Uterus (tissue), 4 donors: ENCODE data around the gene SNRPE. TPM values are rescaled to one million over a fixed set of nuclear protein-coding genes. Genes with fewer than 3 reads are reported as not detected.

Experiments
- DNase-seq, 2 donors: peaks; one replicate each; pipeline ENCODE4 v3.0.0-alpha.2; 2019 to 2020
- H3K27ac ChIP-seq, 2 donors: fragments of 200-600 bp; sonication (generic); 1 replicate in 1 of 2; 2 replicates in 1 of 2; pipeline ENCODE4 v1.5.1; 2016 to 2018
- H3K27me3 ChIP-seq, 2 donors: fragments of 200-600 bp; sonication (generic); one replicate each; pipeline ENCODE4 v1.5.1; 2018 to 2019; ENCODE audit warnings: control low read depth in 1 of 2
- H3K36me3 ChIP-seq, 2 donors: fragments of 200-600 bp; sonication (generic); one replicate each; pipeline ENCODE4 v1.5.1; 2019; ENCODE audit warnings: control low read depth in 1 of 2
- H3K4me1 ChIP-seq, 2 donors: fragments of 200-600 bp; sonication (generic); one replicate each; pipeline ENCODE4 v1.5.1; 2018 to 2019; ENCODE audit warnings: control low read depth in 1 of 2
- H3K4me3 ChIP-seq, 2 donors: fragments of 200-600 bp; sonication (generic); 1 replicate in 1 of 2; 2 replicates in 1 of 2; pipeline ENCODE4 v1.5.1; 2018 to 2019; ENCODE audit warnings: mild to moderate bottlenecking in 1 of 2
- H3K9me3 ChIP-seq, 2 donors: fragments of 200-600 bp; sonication (generic); one replicate each; pipeline ENCODE4 v1.5.1; 2019; ENCODE audit warnings: control low read depth in 1 of 2
- CTCF ChIP-seq, 4 experiments: fragments of 200-600 bp in 2 of 4; fragments of 450-650 bp in 2 of 4; sonication (generic) in 2 of 4; IDR thresholded peaks; one replicate each; pipeline ENCODE4 v1.5.1; 2016 to 2019; ENCODE audit warnings: antibody characterized with exemption in 4 of 4, mild to moderate bottlenecking in 2 of 4, moderate library complexity in 1 of 4
- POLR2A ChIP-seq, 2 donors: fragments of 450-650 bp; IDR thresholded peaks; one replicate each; pipeline ENCODE4 v1.6.1; 2016; ENCODE audit warnings: antibody characterized with exemption in 2 of 2, mild to moderate bottlenecking in 1 of 2, moderate library complexity in 1 of 2
- intact Hi-C: fragments of 100-400 bp; cut with DNase I; formaldehyde crosslinking; loops from one replicate; pipeline ENCODE4 v1.15.1; 2023; ENCODE audit warnings: low total_unique reads
- total RNA-seq, 4 donors: library from RNA; depleted of rRNA in 3 of 4; stranded (reverse); fragments of >200 nt in 3 of 4; gene quantifications; one replicate each; pipeline versions ENCODE4 v1.1.0 to v1.2.4, GENCODE V29; 2014 to 2023
- donor health status: DM: yes; HTN: yes; CAD: no.

The SNRPE gene
- total RNA-seq, 4 donors from 2014 or later, result 32.5 to 105 (median 103) TPM

- no peak for DNase-seq
- Histone ChIP-seq H3K27me3 (no peaks in the 10 kb centered on the region), H3K27ac (no peak overlapping the region), H3K4me1 (no peaks in the 10 kb centered on the region), H3K4me3 (no peak overlapping the region), H3K36me3 (no peaks in the 10 kb centered on the region), H3K9me3 (no peaks in the 10 kb centered on the region)
- no peak for TF ChIP-seq POLR2A (IDR thresholded peaks at IDR 0.05)
- TF ChIP-seq CTCF (IDR thresholded peaks at IDR 0.05), result no peak
- intact Hi-C loops, result no loop called here
Measured at GRCh38 chr1:203878422-203878821, 17.0 kb downstream of the SNRPE start.

- Histone ChIP-seq H3K4me1 (no peaks in the 10 kb centered on the region), H3K4me3 (no peak overlapping the region), H3K9me3 (no peaks in the 10 kb centered on the region), H3K27me3 (no peaks in the 10 kb centered on the region), H3K27ac (no peak overlapping the region), H3K36me3 (no peaks in the 10 kb centered on the region)
- intact Hi-C loops, result no loop called here
- DNase-seq, result no peak
- TF ChIP-seq CTCF (IDR thresholded peaks at IDR 0.05) (no peak), POLR2A (IDR thresholded peaks at IDR 0.05) (no peak)
Measured at GRCh38 chr1:203880606-203881005, 19.2 kb downstream of the SNRPE start.

DNA sequence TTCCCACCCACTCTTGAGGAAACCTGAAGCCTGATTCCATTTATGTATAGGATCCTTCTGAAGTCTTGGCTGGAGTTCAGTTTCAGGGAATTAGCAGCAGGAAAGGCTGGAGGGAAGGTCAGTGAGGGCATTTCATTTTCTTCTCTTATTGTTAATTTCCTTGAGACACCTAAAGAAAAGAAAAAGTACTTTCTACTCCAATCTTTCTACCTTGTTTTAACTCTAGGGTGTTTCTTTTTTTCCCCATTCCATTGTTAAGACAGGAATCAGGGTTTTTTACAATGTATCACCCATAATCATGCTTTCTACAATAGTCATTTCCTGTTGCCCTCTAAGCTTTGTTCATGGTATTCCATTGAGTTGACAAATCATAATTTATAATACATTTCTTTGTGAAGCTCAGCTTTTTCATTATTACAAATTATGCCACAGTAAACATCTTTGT is 27.4 kb downstream of the SNRPE start:
- intact Hi-C loops, result no loop called here
- no peak overlapping the region for H3K4me3 ChIP-seq
- no peak for TF ChIP-seq CTCF (IDR thresholded peaks at IDR 0.05)
- no peak for TF ChIP-seq POLR2A (IDR thresholded peaks at IDR 0.05)
- no peaks in the 10 kb centered on the region for H3K4me1 ChIP-seq
- H3K27me3 ChIP-seq, result no peaks in the 10 kb centered on the region
- no peaks in the 10 kb centered on the region for H3K36me3 ChIP-seq
- no peak overlapping the region for H3K27ac ChIP-seq
- H3K9me3 ChIP-seq, result no peaks in the 10 kb centered on the region
- DNase-seq, result no peak

GRCh38 chr1:203891950-203892349 is 30.6 kb downstream of the SNRPE start:
- Histone ChIP-seq H3K4me1 (no peaks in the 10 kb centered on the region), H3K27me3 (no peaks in the 10 kb centered on the region), H3K9me3 (no peaks in the 10 kb centered on the region), H3K27ac (no peak overlapping the region), H3K4me3 (no peak overlapping the region), H3K36me3 (no peaks in the 10 kb centered on the region)
- intact Hi-C loops, result no loop called here
- TF ChIP-seq POLR2A (IDR thresholded peaks at IDR 0.05) (no peak), CTCF (IDR thresholded peaks at IDR 0.05) (no peak)
- DNase-seq, result no peak

DNA sequence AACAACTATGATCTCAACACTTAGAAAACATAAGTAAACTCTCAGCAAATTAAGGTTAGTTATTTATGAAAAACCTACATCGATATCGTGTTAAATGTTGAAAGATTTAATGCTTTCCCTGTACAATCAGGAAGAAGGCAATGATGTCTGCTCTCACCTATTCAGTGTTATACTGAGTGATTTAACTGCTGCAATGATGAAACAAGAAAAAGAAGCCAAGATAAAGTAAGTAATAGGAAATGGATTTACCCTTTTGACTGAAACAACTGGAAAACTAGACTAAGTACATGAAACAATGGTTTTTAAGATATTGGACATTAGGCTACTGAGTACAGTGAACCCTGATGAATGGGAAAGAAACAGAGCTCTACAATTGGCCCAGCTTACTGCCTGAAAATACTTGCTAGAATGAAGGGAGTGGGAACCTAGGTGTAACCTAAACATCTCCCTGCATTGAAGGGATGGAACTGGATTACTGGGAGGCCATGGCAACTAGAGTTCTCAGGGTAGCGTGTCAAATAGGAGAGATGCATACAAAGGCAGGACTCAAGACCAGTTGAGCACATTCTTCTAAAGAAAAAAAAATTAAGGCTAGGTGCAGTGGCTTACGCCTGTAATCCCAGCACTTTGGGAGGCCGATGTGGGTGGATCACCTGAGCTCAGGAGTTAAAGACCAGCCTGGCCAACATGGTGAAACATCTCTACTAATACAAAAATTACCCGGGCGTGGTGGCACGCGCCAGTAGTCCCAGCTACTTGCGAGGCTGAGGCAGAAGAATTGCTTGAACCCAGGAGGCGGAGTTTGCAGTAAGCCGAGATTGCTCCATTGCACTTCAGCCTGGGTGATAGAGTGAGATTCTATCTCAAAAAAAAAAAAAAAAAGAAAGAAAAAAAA is 37.3 kb downstream of the SNRPE start:
- no peak overlapping the region for H3K4me3 ChIP-seq
- H3K36me3 ChIP-seq, result no peaks in the 10 kb centered on the region
- no peak for TF ChIP-seq CTCF (IDR thresholded peaks at IDR 0.05)
- TF ChIP-seq POLR2A (IDR thresholded peaks at IDR 0.05), result no peak
- no peaks in the 10 kb centered on the region for H3K9me3 ChIP-seq
- no peaks in the 10 kb centered on the region for H3K4me1 ChIP-seq
- no peak overlapping the region for H3K27ac ChIP-seq
- no peaks in the 10 kb centered on the region for H3K27me3 ChIP-seq
- intact Hi-C loops, result no loop called here
- DNase-seq, result no peak
